ENCODE results near the gene CNOT11. TPM values are rescaled to one million over a fixed set of nuclear protein-coding genes. Genes with fewer than 3 reads are reported as not detected.

Gene CNOT11
- total RNA-seq, 3 donors from 2014 or later (not counting 1 experiment from before 2014, with no cell fraction given): 41.7 to 49.8 (median 46.0) TPM

GRCh38 chr2:101253013-101253702, 472 bp downstream of the CNOT11 start:
- DNase-seq: peak; percentile 75 to 90

GRCh38 chr2:101253703-101254450, 1.2 kb downstream of the CNOT11 start:
- Histone ChIP-seq H3K36me3 (ENCODE audit: control insufficient read depth, insufficient read depth, low read length) (peaks cover 15% of the 10 kb centered on the region), H3K9me3 (ENCODE audit: control insufficient read depth, insufficient read depth, low read length) (no peaks in the 10 kb centered on the region), H3K27me3 (ENCODE audit: control insufficient read depth, insufficient read depth, low read length) (no peaks in the 10 kb centered on the region), H3K27ac (ENCODE audit: low read length) (peak overlapping the region; percentile 96), H3K4me3 (ENCODE audit: low read length) (peak overlapping the region; percentile 84), H3K4me1 (ENCODE audit: control insufficient read depth, insufficient read depth, low read length) (peaks cover 35% of the 10 kb centered on the region)
- H3K9me3 Mint-ChIP-seq: no peaks in the 10 kb centered on the region
- H3K4me3 Mint-ChIP-seq: peak overlapping the region; percentile 98
- no peaks in the 10 kb centered on the region for H3K36me3 Mint-ChIP-seq
- 24% methylated on average over 17 of the region's 17 CpGs for WGBS (ENCODE audit: insufficient coverage)
- ATAC-seq (no peak), DNase-seq (peak in 1 of 2 donors; percentile 51)
- no peaks in the 10 kb centered on the region for H3K27me3 Mint-ChIP-seq (ENCODE audit: low read depth in 2 of 2)
- intact Hi-C loops (cut with micrococcal nuclease): loop anchor here (1.0 to 2.0 kb wide), 2 partner anchors 53 to 251 kb away; partner anchors contain the start of gene RPL31
- peak overlapping the region; percentile 93 to 94 for H3K27ac Mint-ChIP-seq
- no peak for TF ChIP-seq CTCF (IDR thresholded peaks at IDR 0.05)
- peaks cover 44 to 45% of the 10 kb centered on the region in 2 donors for H3K4me1 Mint-ChIP-seq

More at GRCh38 chr2:101253013-101253702, 472 bp downstream of the CNOT11 start:
- Histone ChIP-seq H3K4me3 (ENCODE audit: low read length) (peak overlapping the region; percentile 84), H3K27me3 (ENCODE audit: control insufficient read depth, insufficient read depth, low read length) (no peaks in the 10 kb centered on the region), H3K27ac (ENCODE audit: low read length) (peak overlapping the region; percentile 96), H3K36me3 (ENCODE audit: control insufficient read depth, insufficient read depth, low read length) (peaks cover 10% of the 10 kb centered on the region), H3K9me3 (ENCODE audit: control insufficient read depth, insufficient read depth, low read length) (no peaks in the 10 kb centered on the region), H3K4me1 (ENCODE audit: control insufficient read depth, insufficient read depth, low read length) (peaks cover 35% of the 10 kb centered on the region)
- Mint-ChIP-seq H3K4me3 (peak overlapping the region; percentile 98), H3K9me3 (no peaks in the 10 kb centered on the region), H3K27ac (peak overlapping the region; percentile 93 to 94), H3K36me3 (no peaks in the 10 kb centered on the region), H3K27me3 (ENCODE audit: low read depth in 2 of 2) (no peaks in the 10 kb centered on the region), H3K4me1 (peaks cover 41 to 44% of the 10 kb centered on the region in 2 donors)
- under 1% methylated on average over 59 of the region's 65 CpGs for WGBS (ENCODE audit: insufficient coverage)
- no peak for TF ChIP-seq CTCF (IDR thresholded peaks at IDR 0.05)
- intact Hi-C loops (cut with micrococcal nuclease): loop anchor here (1.0 to 2.0 kb wide), 2 partner anchors 54 to 250 kb away; partner anchors contain the start of gene RPL31
- ATAC-seq: peak; percentile 69 to 84 (median 73)

- peak overlapping the region; percentile 57 to 70 for H3K27ac Mint-ChIP-seq
- TF ChIP-seq CTCF (IDR thresholded peaks at IDR 0.05): no peak
- H3K36me3 Mint-ChIP-seq: no peaks in the 10 kb centered on the region
- DNase-seq (no peak), ATAC-seq (no peak)
- H3K27me3 Mint-ChIP-seq (ENCODE audit: low read depth in 2 of 2): no peaks in the 10 kb centered on the region
- Histone ChIP-seq H3K4me1 (ENCODE audit: control insufficient read depth, insufficient read depth, low read length) (peaks cover 35% of the 10 kb centered on the region), H3K27me3 (ENCODE audit: control insufficient read depth, insufficient read depth, low read length) (no peaks in the 10 kb centered on the region), H3K36me3 (ENCODE audit: control insufficient read depth, insufficient read depth, low read length) (peaks cover 21% of the 10 kb centered on the region), H3K4me3 (ENCODE audit: low read length) (no peak overlapping the region), H3K9me3 (ENCODE audit: control insufficient read depth, insufficient read depth, low read length) (no peaks in the 10 kb centered on the region), H3K27ac (ENCODE audit: low read length) (no peak overlapping the region)
- H3K4me1 Mint-ChIP-seq: peaks cover 49 to 50% of the 10 kb centered on the region in 2 donors
- H3K9me3 Mint-ChIP-seq: no peaks in the 10 kb centered on the region
- intact Hi-C loops (cut with micrococcal nuclease): no loop called here
- 89% methylated on average over 3 of the region's 3 CpGs for WGBS (ENCODE audit: insufficient coverage)
- H3K4me3 Mint-ChIP-seq: peak overlapping the region; percentile 47
Measured at GRCh38 chr2:101255501-101255900, 2.8 kb downstream of the CNOT11 start.
